NCI-H345 (cell line): ENCODE measurements around the gene LZTS3.
"Not testable (repeated sequence)": the region's sequence is repeated elsewhere in the genome, so short reads cannot be mapped to it uniquely, and the experiment has no call there.

ENCODE experiments used
- DNase-seq: peaks from one replicate; lab custom pipeline; 2025; lab: John Stamatoyannopoulos, UW

Gene LZTS3

GRCh38 chr20:3135507-3136070 lies 37.8 kb downstream of the LZTS3 start:
- no peak for DNase-seq

- DNase-seq: no peak
Measured at GRCh38 chr20:3134151-3134550, 39.2 kb downstream of the LZTS3 start.

GRCh38 chr20:3133155-3133554 lies 40.2 kb downstream of the LZTS3 start:
- no peak for DNase-seq

DNA sequence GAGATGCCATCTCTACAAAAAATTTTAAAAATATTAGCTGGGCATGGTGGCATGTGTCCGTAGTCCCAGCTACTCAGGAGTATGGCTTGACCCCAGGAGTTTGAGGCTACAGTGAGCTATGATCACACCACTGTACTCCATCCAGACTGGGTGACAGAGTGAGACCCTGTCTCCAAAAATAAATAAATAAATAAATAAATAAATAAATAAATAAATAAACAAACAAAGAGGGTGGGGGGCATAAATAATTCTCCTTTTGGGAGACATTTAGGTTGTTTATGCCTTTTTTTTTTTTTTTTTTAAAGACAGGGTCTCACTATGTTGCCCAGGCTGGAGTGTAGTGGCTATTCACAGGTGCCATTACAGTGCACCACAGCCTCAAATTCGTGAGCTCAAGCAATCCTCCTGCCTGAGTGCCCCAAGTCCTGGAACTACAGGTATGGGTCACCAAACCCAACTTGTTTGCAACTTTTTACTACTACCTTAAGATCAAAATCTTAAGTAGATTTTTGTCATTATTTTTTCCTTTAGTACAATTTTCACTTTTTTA lies 43.2 kb downstream of the LZTS3 start:
- DNase-seq: no peak

- DNase-seq: no peak
Measured at GRCh38 chr20:3129094-3129493, 44.3 kb downstream of the LZTS3 start.

GRCh38 chr20:3128275-3128984 lies 44.9 kb downstream of the LZTS3 start:
- DNase-seq: no peak

DNA sequence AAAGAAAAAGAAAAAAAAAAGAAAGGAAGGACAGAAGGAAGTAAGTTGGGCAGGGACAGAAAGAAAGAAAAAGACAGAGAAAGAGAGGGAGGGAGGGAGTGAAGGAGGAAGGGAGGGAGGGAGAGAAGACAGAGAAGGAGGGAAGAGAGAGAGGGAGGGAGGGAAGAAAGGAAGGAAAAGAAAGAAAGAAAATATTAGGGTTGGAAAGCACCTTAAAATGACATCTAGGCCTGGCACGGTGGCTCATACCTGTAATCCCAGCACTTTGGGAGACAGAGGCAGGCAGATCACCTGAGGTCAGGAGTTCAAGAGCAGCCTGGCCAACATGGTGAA lies 46.9 kb downstream of the LZTS3 start:
- DNase-seq: no peak

- DNase-seq: not testable (repeated sequence)
Measured at GRCh38 chr20:3125776-3126526, 47.4 kb downstream of the LZTS3 start.

DNA sequence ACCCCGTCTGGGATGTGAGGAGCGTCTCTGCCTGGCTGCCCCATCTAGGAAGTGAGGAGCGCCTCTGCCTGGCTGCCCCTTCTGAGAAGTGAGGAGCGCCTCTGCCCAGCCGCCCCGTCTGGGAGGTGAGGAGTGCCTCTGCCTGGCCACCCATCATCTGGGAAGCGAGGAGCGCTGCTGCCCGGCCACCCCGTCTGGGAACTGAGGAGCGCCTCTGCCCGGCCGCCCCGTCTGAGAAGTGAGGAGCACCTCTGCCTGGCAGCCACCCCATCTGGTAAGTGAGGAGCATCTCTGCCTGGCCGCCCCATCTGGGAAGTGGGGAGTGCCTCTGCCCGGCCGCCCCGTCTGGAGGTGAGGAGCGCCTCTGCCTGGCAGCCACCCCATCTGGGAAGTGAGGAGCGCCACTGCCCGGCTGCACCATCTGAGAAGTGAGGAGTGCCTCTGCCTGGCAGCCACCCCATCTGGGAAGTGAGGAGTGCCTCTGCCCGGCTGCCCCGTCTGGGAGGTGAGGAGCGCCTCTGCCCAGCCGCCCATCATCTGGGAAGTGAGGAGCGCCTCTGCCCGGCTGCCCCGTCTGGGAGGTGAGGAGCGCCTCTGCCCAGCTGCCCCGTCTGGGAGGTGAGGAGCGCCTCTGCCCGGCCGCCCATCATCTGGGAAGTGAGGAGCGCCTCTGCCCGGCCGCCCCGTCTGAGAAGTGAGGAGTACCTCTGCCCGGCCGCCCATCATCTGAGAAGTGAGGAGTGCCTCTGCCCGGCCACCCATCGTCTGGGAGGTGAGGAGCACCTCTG lies 48.4 kb downstream of the LZTS3 start:
- not testable (repeated sequence) for DNase-seq

GRCh38 chr20:3124163-3124562 lies 49.2 kb downstream of the LZTS3 start:
- DNase-seq: not testable (repeated sequence)

- no peak for DNase-seq
Measured at GRCh38 chr20:3123542-3123941, 49.8 kb downstream of the LZTS3 start.

DNA sequence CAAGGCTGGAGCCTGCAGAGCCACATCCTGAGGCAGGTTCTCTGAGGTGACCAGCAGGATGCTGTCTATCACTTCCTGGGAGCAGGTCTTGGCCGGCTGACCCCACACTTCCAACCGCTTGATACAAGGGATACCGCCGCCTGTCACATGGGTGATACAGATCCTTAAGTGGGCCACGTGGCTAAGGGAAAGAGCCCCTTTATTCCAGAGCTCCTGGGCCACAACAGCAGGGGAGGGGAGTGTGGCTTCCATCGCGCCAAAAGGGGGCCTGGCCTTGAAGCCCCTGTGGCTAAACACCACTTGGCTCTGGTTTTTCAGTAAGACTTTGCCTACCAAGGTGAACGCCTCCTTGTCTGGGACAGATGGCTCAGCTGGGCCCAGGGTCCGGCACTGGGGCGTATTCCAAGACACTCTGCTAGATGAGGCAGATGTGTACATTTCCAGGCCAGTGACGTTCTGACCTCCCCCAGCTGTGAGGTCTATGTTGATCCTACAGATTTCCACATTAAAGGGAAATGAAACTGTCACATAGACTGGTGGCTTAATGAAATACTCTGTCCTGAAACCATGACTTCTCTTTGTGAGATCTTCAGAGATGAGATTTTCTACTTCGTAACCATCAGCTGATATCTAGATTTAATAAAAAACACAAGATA lies 51.3 kb downstream of the LZTS3 start:
- no peak for DNase-seq

- no peak for DNase-seq
Measured at GRCh38 chr20:3121271-3121911, 52.0 kb downstream of the LZTS3 start.

DNA sequence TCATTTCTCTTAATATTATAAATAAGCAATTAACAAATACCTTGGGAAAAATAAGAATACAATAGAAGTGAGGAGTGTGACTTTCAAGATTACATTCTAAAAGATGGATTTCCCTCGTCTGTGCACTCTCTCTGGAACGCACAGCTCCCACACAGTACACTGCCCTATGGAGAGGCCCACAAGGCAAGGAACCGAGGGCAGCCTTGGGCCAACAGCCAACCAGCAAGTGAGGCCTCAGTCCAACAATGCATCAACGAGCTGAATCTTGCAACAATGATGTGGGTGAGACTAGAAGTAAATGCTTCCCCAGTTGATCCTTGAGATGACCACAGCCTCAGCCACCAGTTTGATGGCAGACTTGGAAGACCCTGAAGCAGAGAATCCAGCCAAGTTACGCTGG lies 54.3 kb downstream of the LZTS3 start:
- no peak for DNase-seq

GRCh38 chr20:3117839-3118379 lies 55.4 kb downstream of the LZTS3 start:
- peak; percentile 78 for DNase-seq

DNA sequence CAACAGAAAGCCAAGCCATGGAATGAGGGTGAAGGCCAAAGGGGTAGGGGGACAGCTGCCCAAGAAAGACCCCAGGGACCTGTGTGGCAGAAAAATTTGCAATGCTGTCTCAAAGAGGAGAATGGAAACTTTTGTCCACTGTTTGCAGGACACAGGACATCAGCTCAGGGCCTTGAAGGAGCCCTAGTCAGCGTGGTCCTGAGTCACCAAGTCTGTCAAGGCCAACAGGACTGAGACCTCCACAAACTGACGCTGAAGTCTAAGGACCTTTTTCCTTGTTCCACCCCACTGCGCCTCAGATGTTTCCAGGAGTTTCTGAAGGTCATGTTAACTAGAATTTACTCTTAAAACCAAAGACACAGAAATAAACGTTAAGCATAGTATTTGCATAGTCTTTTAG lies 57.0 kb downstream of the LZTS3 start:
- DNase-seq: no peak

DNA sequence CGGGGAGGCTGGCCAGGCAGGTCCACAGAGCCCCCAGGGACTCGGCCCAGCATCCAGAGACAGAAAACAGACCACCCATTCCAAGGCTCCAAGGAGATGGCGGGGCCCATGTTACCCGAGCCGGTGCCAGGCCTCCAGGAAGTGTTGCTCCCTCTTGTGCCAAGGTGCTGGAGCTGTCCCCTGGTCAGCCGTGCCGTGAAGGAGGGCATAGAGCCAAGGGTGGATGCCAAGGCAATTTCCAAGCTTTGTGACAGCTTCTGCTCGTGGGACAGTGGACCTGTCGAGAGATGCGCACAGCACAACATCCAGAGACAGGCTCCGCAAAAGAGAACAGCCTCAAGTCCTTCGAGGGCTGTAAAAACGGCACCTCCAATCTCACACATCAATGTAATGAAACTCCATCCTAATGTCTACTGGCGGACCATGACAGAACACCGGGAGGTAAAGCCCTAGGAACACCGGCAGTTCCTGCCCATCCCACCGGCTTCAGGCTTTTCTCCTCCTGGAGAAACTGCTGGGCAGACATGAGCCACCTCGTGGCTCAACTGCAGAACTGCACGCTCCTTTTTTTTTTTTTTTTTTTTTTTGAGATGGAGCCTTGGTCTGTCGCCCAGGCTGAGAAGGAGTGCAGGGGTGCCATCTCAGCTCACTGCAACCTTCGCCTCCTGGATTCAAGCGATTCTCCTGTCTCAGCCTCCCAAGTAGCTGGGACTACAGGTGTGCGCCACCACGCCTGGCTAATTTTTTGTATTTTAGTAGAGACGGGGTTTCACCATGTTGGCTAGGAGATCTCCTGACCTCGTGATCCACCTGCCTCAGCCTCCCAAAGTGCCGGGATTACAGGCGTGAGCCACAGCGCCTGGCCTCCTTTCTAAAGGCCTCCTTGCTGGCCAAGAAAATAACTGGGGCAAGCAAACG lies 57.9 kb downstream of the LZTS3 start:
- peak; percentile 86 for DNase-seq
